ENCODE measurements around the gene POLR1D.
"Not testable (repeated sequence)": the region's sequence is repeated elsewhere in the genome, so short reads cannot be mapped to it uniquely, and the experiment has no call there.

POLR1D gene

GRCh38 chr13:27619093-27619727, 2.5 kb upstream of the POLR1D start:
- no peak for DNase-seq

- DNase-seq: peak; percentile 20 to 54
Observed at GRCh38 chr13:27619728-27620376, 1.8 kb upstream of the POLR1D start.

- peak; percentile 92 to 94 for DNase-seq
Observed at GRCh38 chr13:27620377-27621115, 1.1 kb upstream of the POLR1D start, which contains the start of gene LNX2. Gene LNX2 (minus strand): TSS chr13:27620529. CDS start chr13:27581703, 38,826 bp downstream.

GRCh38 chr13:27621116-27621365, 651 bp upstream of the POLR1D start:
- DNase-seq: peak in 1 of 2 experiments; percentile 74

- no peak for DNase-seq
Observed at GRCh38 chr13:27622102-27622820, 569 bp downstream of the POLR1D start.

- no peak for DNase-seq
Observed at GRCh38 chr13:27622881-27623280, 1.2 kb downstream of the POLR1D start.

- no peak for DNase-seq
Observed at GRCh38 chr13:27624071-27624470, 2.4 kb downstream of the POLR1D start.

- DNase-seq: no peak
Observed at GRCh38 chr13:27625839-27626238, 4.1 kb downstream of the POLR1D start.

- no peak for DNase-seq
Observed at GRCh38 chr13:27627380-27627779, 5.7 kb downstream of the POLR1D start.

- no peak for DNase-seq
Observed at GRCh38 chr13:27628081-27628480, 6.4 kb downstream of the POLR1D start.

- not testable (repeated sequence) for DNase-seq
Observed at GRCh38 chr13:27628766-27629165, 7.1 kb downstream of the POLR1D start.

- no peak for DNase-seq
Observed at GRCh38 chr13:27631156-27631555, 9.5 kb downstream of the POLR1D start.

GRCh38 chr13:27631665-27632064, 10.0 kb downstream of the POLR1D start:
- no peak for DNase-seq

GRCh38 chr13:27632214-27632613, 10.5 kb downstream of the POLR1D start:
- no peak for DNase-seq

- no peak for DNase-seq
Observed at GRCh38 chr13:27632648-27633047, 11.0 kb downstream of the POLR1D start.

- DNase-seq: no peak
Observed at GRCh38 chr13:27634231-27634630, 12.5 kb downstream of the POLR1D start.

GRCh38 chr13:27634791-27635190, 13.1 kb downstream of the POLR1D start:
- no peak for DNase-seq

GRCh38 chr13:27635266-27635665, 13.6 kb downstream of the POLR1D start:
- no peak for DNase-seq

- peak; percentile 37 to 74 for DNase-seq
Observed at GRCh38 chr13:27636589-27637288, 15.0 kb downstream of the POLR1D start.

GRCh38 chr13:27637289-27637626, 15.6 kb downstream of the POLR1D start:
- no peak for DNase-seq

- no peak for DNase-seq
Observed at GRCh38 chr13:27638001-27638400, 16.3 kb downstream of the POLR1D start.

GRCh38 chr13:27638521-27638920, 16.8 kb downstream of the POLR1D start:
- no peak for DNase-seq

- DNase-seq: no peak
Observed at GRCh38 chr13:27639186-27639585, 17.5 kb downstream of the POLR1D start.

All from NCI-H2081 (cell line).